GM13976 (cell line): Measurements from ENCODE around the gene ELMO1.
"Not testable (repeated sequence)": the region's sequence is repeated elsewhere in the genome, so short reads cannot be mapped to it uniquely, and the experiment has no call there.

Experiments
- DNase-seq: peaks from one replicate; pipeline ENCODE4 v3.0.0; 2012; ENCODE audit warnings: low spot score
- in situ Hi-C: fragments of 300-500 bp; cut with MboI; formaldehyde crosslinking; loops from one replicate; pipeline ENCODE4 v1.12.0; 2022; ENCODE audit warnings: low sequenced_read_pairs, mixed read lengths, inconsistent platforms; ENCODE audit not compliant: unreplicated experiment
- TF ChIP-seq, protein P1 (sequence below): IDR thresholded peaks from 2 replicates; pipeline ENCODE4 v1.5.1; 2012; ENCODE audit warnings: borderline replicate concordance, mild to moderate bottlenecking; ENCODE audit not compliant: insufficient read depth; ENCODE audit errors: extremely low read depth, missing control alignments, control extremely low read depth

Gene ELMO1

DNA sequence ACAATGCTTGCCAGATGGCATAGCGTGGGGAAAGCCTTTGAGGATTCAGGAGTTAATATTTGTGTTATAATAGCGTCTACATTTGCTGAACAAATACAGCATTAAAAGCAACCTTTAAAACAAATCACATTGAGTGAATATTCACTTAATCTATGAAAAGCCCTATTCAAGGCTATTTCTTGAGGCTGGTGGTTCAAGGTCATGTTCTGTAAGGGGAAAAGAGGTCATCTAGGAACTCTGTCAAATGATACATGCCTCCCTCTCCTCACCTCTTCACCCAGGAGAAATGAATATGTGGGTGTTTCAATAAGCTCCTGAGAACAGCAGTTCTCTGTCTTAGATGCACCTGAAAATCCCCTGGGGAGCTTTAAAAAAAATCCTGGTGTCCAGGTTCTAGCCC lies 303.0 kb downstream of the ELMO1 start:
- TF ChIP-seq, protein P1, sequence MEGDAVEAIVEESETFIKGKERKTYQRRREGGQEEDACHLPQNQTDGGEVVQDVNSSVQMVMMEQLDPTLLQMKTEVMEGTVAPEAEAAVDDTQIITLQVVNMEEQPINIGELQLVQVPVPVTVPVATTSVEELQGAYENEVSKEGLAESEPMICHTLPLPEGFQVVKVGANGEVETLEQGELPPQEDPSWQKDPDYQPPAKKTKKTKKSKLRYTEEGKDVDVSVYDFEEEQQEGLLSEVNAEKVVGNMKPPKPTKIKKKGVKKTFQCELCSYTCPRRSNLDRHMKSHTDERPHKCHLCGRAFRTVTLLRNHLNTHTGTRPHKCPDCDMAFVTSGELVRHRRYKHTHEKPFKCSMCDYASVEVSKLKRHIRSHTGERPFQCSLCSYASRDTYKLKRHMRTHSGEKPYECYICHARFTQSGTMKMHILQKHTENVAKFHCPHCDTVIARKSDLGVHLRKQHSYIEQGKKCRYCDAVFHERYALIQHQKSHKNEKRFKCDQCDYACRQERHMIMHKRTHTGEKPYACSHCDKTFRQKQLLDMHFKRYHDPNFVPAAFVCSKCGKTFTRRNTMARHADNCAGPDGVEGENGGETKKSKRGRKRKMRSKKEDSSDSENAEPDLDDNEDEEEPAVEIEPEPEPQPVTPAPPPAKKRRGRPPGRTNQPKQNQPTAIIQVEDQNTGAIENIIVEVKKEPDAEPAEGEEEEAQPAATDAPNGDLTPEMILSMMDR: no peak
- in situ Hi-C loops: no loop called here
- DNase-seq: no peak

DNA sequence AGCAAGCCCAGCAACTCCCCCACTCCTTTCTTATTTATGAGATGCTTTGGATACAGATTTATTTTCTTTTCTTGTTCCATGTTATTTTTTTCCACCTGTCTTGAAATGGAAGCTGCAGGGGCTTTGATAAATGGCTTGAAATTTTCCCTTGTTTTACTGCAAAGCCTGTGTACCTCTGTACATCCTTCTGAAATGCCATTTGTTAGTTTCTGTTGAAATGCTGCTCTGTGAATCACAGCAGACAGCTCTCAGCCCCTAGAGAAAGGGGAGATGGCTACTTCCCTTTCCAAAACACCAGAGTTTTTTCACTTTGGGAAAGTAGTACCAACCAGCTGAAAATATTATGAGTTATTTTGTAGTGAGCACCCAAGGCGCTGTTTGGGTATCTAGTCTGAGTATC lies 304.2 kb downstream of the ELMO1 start:
- in situ Hi-C loops: no loop called here
- TF ChIP-seq, protein P1: no peak
- no peak for DNase-seq

DNA sequence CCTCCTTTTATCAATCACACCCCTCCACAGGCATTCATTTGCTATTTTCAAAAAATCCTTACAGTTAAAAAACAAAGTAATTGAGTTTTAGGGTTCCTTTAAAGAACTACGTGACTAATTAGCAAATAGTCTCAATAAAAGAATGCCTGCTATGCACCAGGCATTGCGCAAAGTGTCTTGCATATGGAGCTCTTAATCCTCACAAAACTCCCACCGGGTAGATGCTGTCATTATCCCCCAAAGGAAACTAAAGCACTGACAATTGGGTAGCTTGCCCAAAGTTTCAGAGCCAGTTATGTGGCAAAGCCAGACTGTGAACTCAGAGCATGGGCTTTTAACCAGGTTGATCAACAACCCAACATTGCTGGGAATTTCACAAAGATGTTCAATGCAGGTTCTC lies 305.7 kb downstream of the ELMO1 start:
- in situ Hi-C loops: no loop called here
- TF ChIP-seq, protein P1: no peak
- no peak for DNase-seq

DNA sequence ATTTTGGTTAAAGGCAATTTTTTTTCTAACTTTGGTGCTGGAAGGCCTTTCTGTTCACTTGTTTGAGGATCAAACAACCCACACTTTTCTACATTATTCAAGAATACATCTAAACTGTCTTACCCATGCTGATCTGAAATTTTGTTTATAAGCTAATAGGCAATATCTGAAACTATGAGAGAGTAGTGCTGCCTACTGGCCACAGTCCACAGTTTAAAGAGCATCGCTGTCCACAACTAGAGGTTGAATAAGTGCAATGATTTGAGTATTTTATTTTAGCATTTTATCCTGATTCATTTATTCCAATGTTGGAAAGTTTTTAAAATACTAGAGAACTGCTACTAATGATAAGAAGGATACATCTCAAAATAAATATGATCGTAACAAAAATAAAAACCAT lies 306.9 kb downstream of the ELMO1 start:
- in situ Hi-C loops: no loop called here
- no peak for DNase-seq

DNA sequence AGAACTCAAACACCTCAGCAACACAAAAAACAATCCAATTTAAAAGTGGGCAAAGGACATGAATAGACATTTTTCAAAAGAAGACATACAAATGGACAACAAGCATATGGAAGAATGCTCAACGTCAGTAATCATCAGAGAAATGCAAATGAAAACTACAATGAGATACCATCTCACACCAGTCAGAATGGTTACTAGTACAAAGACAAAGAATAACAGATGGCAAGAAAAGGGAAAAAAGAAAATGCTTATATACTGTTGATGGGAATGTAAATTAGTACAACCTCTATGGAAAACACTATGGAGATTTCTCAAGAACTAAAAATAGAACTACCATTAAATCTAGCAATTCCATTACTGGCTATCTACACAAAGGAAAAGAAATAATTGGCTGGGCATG lies 314.8 kb downstream of the ELMO1 start:
- in situ Hi-C loops, DNase-seq: not testable (repeated sequence)

More for the DNA sequence above, 306.9 kb downstream of the ELMO1 start:
- TF ChIP-seq, protein P1: no peak

DNA sequence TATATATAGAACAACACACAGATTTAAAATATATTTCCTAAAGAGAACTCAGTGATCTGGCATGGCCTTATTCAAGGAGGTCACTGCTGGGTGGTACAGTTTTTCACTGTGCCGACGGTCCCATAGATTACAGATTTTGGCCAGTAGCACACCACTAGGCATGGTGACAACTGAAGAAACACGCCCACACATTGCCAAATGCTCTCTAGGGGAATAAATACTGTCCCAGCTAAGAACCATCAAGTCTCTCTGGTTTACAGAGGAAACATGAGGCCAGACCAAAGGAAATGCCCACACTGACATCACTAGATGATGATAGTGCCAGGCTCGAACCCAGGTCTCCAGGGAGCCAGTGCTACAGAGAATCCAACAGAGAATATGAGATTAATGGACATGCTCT lies 316.8 kb downstream of the ELMO1 start:
- in situ Hi-C loops: no loop called here
- TF ChIP-seq, protein P1: no peak
- DNase-seq: no peak

DNA sequence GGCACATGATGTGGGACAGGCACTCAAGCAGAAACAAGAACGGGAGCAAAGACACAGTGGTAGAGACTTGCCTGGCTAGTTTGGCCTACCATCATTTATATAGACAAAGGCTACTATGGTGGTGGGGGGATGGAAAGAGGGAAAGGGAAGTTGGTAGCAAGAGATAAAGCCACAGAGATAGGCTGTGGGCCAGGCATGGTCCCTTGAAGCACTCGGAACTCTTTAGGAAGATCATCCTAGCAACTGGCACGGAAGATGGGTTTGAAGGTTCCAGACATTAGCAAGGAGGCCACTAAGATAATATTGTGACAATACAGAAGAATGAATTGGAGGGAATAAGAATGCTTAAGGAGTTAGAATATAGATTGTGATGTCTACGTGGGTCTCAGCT lies 319.6 kb downstream of the ELMO1 start:
- TF ChIP-seq, protein P1: no peak
- in situ Hi-C loops: no loop called here
- no peak for DNase-seq
